ENCODE measurements around the gene GLIS1.

GLIS1 gene

DNA sequence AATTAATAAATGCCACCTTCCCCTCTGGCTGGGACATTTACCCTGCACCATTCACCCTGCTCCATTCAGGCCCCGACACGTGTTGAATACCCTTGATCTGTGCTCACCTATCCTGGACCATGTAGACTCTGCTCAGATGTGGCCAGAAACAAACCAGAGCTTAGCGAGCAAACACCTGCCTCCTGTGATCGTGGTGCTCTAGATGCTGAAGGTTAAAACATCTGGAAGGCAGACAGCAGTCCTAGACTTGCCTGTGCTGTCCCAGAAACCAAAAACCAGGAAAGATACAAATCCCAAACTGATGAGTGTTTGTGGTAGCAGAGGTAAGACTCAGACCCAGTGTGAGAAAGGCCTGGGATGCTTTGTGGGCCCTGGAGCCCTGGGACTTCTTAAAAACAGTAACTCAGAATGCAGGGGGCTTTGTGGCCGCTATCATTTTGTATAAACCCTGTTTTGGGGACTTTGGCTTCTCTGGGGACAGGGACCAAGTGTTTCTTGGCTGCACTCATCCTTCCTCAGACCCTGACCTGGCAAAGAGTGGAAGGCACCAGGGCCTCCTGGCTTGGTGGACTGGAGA is 180.1 kb downstream of the GLIS1 start:
- peaks cover 16% of the 10 kb centered on the region for H3K27me3 ChIP-seq (ENCODE audit: insufficient read depth, low read length, poor library complexity)
- no peak overlapping the region for H3K4me3 ChIP-seq (ENCODE audit: low read depth in 1 of 2, low read length in 2 of 2)
- no peak for ATAC-seq (ENCODE audit: insufficient read depth, low read depth)
- no peaks in the 10 kb centered on the region for H3K9me3 ChIP-seq (ENCODE audit: insufficient read depth, low read length, severe bottlenecking)
- TF ChIP-seq EZH2 (IDR thresholded peaks at IDR 0.05; ENCODE audit: borderline replicate concordance, low read depth, low read length, severe bottlenecking): no peak
- no peak for TF ChIP-seq CTCF (IDR thresholded peaks at IDR 0.05; ENCODE audit: borderline replicate concordance, extremely low read depth, low read length, poor library complexity, severe bottlenecking)
- no peaks in the 10 kb centered on the region for H3K36me3 ChIP-seq (ENCODE audit: insufficient read depth, low read length)
- no peaks in the 10 kb centered on the region for H3K79me2 ChIP-seq (ENCODE audit: insufficient read depth, low read length)
- no peak overlapping the region for H3K9ac ChIP-seq (ENCODE audit: low read depth, low read length)
- no peak overlapping the region for H3K27ac ChIP-seq (ENCODE audit: low read length)
- DNase-seq: no peak
- H2AFZ ChIP-seq (ENCODE audit: low read depth, low read length): no peak overlapping the region
- no peaks in the 10 kb centered on the region for H3K4me1 ChIP-seq (ENCODE audit: insufficient read depth, low read length)
- H4K20me1 ChIP-seq (ENCODE audit: insufficient read depth, low read length): peaks cover 13% of the 10 kb centered on the region; the same call in 1 of the 2 replicates
- H3K4me2 ChIP-seq (ENCODE audit: insufficient read depth, low read length): no peak overlapping the region

DNA sequence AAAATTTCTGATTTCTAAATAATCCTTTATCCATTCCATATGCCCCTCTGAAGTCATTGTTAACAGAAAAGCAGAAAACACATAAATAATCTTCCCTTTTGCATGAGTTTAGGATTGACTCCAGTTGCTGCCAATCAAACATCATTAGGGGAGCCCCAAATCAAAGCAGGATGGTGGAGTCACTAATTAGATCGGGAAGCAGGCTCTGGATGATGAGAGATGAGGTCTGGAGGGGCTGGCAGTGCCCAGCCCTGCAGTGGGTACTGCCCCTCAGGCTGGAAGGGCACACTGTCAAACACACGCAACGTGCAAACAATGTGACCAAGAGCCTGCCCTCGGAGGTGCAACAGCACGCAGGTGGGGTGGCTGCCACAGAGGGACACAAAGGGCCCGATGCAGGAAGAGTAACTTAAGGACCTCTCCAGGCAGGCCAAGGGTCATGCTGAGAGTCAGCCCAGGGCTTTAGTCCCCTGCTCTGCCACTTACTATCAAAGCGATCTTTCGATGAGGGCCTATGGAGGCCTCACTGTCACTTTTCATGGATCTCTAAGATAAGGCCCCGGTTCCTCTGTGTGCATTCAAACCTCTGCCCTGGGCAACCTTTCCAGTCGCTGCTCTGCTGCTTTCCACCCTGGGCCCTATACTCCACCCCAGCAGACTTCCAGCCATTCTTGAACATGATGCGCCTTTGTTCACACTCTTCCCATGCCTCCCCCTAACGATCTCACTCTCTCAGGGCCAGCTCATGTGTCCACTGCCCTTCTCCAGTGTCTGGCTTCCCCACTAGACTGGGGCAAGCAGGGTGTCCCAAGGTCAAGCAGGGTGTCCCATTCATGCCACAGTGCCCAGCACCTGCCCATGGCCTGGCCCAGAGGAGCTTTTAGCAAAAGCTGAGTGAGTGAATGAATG is 180.9 kb downstream of the GLIS1 start:
- H3K4me3 ChIP-seq (ENCODE audit: low read depth in 1 of 2, low read length in 2 of 2): no peak overlapping the region
- no peaks in the 10 kb centered on the region for H3K36me3 ChIP-seq (ENCODE audit: insufficient read depth, low read length)
- H2AFZ ChIP-seq (ENCODE audit: low read depth, low read length): no peak overlapping the region
- peaks cover 13% of the 10 kb centered on the region; the same call in 1 of the 2 replicates for H4K20me1 ChIP-seq (ENCODE audit: insufficient read depth, low read length)
- no peak overlapping the region for H3K4me2 ChIP-seq (ENCODE audit: insufficient read depth, low read length)
- no peaks in the 10 kb centered on the region for H3K79me2 ChIP-seq (ENCODE audit: insufficient read depth, low read length)
- DNase-seq (no peak), ATAC-seq (ENCODE audit: insufficient read depth, low read depth) (no peak)
- no peaks in the 10 kb centered on the region for H3K9me3 ChIP-seq (ENCODE audit: insufficient read depth, low read length, severe bottlenecking)
- H3K27ac ChIP-seq (ENCODE audit: low read length): no peak overlapping the region
- H3K4me1 ChIP-seq (ENCODE audit: insufficient read depth, low read length): no peaks in the 10 kb centered on the region
- TF ChIP-seq CTCF (IDR thresholded peaks at IDR 0.05; ENCODE audit: borderline replicate concordance, extremely low read depth, low read length, poor library complexity, severe bottlenecking) (no peak), EZH2 (IDR thresholded peaks at IDR 0.05; ENCODE audit: borderline replicate concordance, low read depth, low read length, severe bottlenecking) (no peak)
- no peak overlapping the region for H3K9ac ChIP-seq (ENCODE audit: low read depth, low read length)
- peaks cover 10% of the 10 kb centered on the region for H3K27me3 ChIP-seq (ENCODE audit: insufficient read depth, low read length, poor library complexity)

GRCh38 chr1:53557369-53557768 is 181.6 kb downstream of the GLIS1 start:
- Histone ChIP-seq H3K9me3 (ENCODE audit: insufficient read depth, low read length, severe bottlenecking) (no peaks in the 10 kb centered on the region), H3K9ac (ENCODE audit: low read depth, low read length) (no peak overlapping the region), H3K27me3 (ENCODE audit: insufficient read depth, low read length, poor library complexity) (peaks cover 8% of the 10 kb centered on the region), H3K4me2 (ENCODE audit: insufficient read depth, low read length) (no peak overlapping the region), H3K36me3 (ENCODE audit: insufficient read depth, low read length) (no peaks in the 10 kb centered on the region), H4K20me1 (ENCODE audit: insufficient read depth, low read length) (peaks cover 8% of the 10 kb centered on the region; the same call in 1 of the 2 replicates), H3K79me2 (ENCODE audit: insufficient read depth, low read length) (no peaks in the 10 kb centered on the region), H3K4me3 (ENCODE audit: low read depth in 1 of 2, low read length in 2 of 2) (no peak overlapping the region), H3K4me1 (ENCODE audit: insufficient read depth, low read length) (no peaks in the 10 kb centered on the region), H2AFZ (ENCODE audit: low read depth, low read length) (no peak overlapping the region), H3K27ac (ENCODE audit: low read length) (no peak overlapping the region)
- ATAC-seq (ENCODE audit: insufficient read depth, low read depth): no peak
- no peak for DNase-seq
- no peak for TF ChIP-seq CTCF (IDR thresholded peaks at IDR 0.05; ENCODE audit: borderline replicate concordance, extremely low read depth, low read length, poor library complexity, severe bottlenecking)
- TF ChIP-seq EZH2 (IDR thresholded peaks at IDR 0.05; ENCODE audit: borderline replicate concordance, low read depth, low read length, severe bottlenecking): no peak

Measured in DND-41 (cell line).